Stimulated activated CD8-positive, alpha-beta memory T cell treated with anti-CD3 and anti-CD28 coated beads, Interleukin-15, amount 100 ng/mL, for 1 hour (primary cell): ENCODE data around the gene MYO3A.

ENCODE experiments used
- DNase-seq: peaks from one replicate; pipeline ENCODE4 v3.0.0-alpha.2; 2020; ENCODE audit warnings: low read depth

The MYO3A gene, protein sequence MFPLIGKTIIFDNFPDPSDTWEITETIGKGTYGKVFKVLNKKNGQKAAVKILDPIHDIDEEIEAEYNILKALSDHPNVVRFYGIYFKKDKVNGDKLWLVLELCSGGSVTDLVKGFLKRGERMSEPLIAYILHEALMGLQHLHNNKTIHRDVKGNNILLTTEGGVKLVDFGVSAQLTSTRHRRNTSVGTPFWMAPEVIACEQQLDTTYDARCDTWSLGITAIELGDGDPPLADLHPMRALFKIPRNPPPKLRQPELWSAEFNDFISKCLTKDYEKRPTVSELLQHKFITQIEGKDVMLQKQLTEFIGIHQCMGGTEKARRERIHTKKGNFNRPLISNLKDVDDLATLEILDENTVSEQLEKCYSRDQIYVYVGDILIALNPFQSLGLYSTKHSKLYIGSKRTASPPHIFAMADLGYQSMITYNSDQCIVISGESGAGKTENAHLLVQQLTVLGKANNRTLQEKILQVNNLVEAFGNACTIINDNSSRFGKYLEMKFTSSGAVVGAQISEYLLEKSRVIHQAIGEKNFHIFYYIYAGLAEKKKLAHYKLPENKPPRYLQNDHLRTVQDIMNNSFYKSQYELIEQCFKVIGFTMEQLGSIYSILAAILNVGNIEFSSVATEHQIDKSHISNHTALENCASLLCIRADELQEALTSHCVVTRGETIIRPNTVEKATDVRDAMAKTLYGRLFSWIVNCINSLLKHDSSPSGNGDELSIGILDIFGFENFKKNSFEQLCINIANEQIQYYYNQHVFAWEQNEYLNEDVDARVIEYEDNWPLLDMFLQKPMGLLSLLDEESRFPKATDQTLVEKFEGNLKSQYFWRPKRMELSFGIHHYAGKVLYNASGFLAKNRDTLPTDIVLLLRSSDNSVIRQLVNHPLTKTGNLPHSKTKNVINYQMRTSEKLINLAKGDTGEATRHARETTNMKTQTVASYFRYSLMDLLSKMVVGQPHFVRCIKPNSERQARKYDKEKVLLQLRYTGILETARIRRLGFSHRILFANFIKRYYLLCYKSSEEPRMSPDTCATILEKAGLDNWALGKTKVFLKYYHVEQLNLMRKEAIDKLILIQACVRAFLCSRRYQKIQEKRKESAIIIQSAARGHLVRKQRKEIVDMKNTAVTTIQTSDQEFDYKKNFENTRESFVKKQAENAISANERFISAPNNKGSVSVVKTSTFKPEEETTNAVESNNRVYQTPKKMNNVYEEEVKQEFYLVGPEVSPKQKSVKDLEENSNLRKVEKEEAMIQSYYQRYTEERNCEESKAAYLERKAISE (N-terminal part only)

DNA sequence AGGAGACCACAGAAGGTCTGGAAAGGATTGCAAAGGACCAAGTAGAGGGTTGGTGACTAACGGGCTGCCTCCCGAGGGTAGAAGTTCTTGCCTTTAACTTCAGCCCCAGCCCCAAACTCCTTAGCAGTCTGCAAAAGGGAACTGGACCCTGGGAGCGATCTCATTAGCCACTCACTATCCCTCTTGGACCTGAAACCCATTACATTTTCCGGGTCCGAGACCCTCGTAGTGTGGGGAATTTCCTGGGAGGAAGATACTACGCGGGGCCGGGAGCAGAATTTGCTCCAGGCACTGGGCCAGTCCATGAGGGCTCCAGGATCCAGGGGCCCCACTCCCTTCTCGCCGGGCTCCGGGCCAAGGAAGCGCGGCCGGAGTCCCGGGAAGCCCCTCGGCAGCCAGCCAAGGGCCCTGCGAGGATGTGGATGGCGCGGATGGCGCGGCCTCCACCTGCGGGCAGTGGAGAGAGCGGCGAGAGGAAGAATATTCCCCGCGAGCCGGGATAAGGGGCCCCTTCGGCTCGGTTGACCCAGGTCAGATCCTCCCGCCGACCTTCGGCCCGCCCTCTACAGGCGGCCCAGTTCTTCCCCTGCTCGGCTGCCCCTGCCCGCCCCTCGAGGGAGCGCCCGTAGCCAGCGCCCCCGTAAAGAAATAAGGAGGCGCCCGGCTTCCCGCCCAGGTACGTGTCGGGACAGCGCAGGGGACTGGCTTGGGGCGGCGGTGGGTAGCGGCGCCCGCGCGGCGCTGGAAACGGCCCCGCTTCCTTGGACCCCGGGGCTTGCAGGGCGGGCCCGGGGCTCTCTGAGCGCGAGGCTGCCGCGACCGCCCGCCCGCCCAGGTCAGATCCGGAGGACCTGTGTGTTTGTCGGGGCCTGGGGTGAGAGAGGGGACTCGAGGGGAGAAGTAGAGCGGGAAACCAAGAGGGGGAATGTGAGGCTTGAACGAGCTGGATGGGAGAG is at the start of gene MYO3A:
Gene MYO3A, plus strand, starts transcription at position 577 of the 956 bp plus-strand sequence. CDS start 17,882 bp downstream, outside the sequence.
- DNase-seq = no peak

DNA sequence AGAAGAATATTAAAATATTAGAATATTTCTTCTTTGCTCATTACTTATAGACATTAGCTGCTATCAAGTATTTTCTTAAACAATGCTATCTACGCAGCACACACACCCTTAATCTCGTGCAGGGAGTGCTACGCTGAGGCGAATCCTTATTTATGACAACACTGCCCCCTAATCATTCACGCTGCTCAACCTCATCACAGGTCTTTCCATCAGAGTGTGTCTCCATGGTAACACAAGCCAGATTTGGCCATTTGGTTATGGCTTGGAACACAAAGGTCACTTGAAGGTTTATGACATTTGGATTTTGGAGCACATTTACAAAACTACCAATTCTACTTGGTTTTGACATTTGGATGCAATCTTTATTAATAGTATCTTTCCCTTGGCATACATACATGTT is 45.4 kb upstream of the MYO3A start:
- DNase-seq = no peak

DNA sequence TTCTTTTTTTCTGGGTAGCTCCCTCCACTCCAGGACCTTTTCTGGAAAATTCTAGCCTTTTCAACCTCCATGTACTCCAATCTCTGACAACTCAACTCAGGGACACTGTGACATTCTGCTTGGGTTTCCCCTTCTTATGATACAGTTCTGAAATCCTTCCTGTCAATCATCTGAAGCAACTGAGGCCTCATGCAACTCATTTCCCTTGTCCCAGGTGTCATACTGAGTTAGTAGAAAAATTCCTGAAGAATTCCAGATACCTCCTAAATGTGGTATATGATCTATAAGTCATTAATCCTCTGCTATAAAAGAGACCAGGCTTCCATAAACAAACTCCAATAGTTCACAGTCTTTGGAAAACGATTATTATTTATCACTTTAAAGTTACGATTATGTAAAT is 43.0 kb upstream of the MYO3A start:
- no peak for DNase-seq

DNA sequence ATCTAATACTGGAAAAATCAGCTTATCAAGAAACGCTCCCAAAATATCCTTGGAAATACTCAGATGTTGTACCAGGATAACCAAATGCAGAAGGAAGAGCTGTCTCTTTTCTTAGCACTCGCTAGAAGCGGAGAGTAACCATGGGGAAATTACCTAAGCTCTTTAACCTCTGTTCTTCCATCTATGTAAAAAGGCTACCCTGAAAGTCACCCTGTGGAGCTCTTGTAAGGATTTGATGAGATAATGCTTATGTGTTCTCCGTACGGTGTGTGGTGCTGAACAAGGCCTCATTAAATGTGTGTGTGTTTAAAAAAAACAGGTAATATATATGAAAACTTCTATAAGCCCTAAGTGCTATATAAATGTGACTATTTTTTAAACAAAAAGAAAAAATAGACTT is 38.2 kb upstream of the MYO3A start:
- no peak for DNase-seq

DNA sequence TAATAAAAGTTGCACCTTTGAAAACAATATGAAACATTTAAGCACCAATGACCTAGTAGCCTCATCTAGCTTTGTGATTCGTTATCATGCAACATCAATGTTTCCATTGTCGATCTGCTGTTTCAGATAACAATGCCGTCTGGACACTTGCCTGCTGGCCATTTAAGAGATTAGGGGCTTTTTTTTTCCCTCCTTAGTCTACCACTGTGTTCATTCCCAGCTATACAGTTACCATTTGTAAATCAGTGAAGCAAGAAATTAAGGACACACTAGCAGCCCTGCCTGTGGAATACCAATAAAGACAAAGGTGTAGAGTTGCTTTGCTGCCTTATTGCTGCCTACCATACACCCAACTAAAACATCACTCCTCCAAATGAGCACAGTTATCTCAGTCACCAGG is 37.6 kb upstream of the MYO3A start:
- no peak for DNase-seq

DNA sequence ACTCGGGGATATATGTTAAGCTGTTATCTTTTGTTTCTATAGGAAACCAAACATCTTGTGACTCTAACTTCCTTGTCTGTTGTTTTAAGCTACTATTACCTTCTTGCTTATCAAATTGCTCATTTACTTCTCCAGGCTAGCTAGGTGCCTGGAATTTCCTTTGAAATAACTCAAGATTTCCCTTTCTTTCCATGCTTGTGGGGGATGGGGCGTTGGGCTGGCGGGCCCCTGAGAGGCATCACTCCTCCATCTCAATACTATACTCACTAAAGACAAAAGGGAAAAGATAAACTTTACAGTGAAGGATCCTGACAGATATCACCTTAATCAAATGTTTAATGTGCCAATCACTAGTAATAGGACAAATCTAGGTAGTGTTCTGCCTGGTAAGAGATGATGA is 34.7 kb upstream of the MYO3A start:
- no peak for DNase-seq

DNA sequence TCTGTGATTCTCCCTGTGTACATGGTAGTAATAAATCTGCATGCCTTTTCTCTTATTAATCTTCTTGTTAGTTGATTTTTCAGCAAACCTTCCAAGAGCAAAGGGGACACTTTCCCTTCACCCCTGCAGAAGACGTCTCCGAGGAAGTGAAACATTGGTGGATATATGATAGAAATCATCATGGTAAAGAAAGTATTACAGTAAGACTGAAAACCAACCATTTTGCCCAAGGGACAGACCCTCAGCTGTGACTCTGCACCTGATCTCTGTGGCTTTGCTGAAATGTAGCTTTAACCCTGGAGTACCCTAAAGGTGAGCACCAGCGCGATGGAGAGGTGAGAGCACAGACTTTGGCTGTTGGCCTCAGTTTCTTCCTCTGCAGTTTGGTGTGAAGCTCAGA is 32.8 kb upstream of the MYO3A start:
- DNase-seq = no peak

DNA sequence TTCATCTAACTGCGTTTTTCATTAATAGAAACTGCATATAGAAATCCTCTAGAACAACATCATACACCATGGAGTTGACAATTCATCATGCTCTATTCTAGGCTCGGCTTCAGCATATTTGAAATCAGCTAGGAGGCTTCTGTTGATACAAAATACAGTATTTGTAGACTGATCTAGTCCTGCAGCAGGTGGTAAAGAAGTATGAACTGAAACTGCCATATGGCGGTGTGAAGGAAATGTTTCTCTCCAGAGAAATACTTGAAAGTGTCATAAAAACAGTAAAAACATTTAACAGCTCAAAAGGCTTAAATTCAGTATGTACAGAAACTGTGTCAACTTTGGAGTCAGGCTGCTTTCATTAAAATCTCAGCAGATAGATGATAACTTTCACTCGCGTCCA is 32.0 kb upstream of the MYO3A start:
- DNase-seq = no peak

DNA sequence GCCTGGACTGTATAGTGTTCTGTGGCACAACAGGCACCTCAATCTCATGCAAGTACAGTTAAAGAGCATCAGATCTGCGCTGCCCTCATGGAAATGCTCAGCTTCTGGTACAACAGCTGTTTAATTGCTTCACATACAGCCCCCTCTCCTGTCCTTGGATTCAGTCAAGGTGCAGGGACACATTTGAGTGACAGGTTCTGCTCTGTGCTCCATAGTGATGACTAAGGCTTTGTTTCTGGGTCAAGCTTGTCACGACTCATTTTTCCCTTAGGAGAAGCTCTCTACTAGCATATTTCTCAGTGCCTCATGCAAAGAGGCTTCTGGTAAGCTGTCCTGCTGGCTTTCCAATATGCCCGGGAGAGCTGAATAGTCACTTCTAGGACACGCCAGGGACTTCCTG is 26.8 kb upstream of the MYO3A start:
- DNase-seq = no peak

DNA sequence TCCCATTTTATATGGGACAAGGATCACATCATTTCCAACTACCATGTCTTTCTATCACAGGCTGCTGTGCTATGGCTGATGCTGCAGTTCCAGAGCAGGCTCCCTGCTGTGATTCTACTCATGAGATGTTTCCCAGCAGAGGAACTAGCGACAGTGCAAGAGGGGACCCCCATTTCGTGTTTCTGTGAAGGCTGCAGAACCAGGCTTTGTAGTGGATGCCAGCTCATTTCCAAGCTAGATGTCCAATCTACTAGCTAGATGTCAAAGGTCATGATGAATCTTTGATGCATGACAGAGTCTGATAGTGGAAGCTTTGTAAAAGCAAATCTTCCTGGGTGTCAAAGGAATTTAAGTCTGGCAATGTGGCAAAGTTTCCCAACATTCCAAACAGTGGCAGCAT is 21.2 kb upstream of the MYO3A start:
- DNase-seq = no peak

DNA sequence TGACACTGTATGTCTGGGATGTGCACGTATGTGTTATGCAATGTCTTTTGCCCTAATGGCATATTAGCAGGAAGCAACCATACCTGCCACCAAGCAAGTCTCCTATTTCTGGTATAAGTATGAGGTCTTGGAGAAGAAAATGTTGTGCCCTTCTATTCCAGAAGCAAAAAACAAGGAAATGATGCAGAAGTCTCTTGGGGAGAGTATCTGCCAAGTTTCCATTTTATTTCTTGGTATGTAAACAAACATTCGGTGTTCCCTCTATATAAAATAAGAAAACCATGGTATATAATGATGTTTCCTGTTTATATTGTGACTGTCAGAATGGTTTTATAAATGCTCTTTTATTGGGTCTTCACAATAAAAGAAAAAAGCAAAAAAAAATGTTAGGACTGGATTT is 19.3 kb upstream of the MYO3A start:
- no peak for DNase-seq

DNA sequence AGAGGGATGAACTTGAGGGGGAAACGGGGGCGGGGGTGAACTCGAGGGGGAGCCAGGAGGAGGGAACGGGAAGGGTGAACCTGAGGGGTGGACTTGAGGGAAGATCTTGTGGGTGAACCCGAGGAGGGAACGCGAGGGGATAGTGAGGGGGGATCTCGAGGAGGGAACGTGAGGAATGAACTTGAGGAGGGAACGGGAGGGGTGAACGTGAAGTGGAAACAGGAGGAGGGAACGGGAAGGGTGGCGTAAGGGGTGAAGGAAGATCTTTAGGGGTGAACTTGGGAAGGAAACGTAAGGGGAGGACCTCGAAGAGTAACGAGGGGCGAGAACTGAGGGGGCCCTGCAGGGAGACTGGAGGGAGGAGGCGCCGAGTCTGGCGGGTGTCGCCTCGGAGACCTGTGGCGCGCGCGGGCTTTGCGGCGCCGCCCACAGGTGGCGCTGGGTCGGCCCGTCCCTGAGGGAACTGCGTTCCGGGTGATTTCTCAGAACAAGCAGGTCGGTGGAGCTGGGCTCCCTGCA is 651 bp downstream of the MYO3A start:
- no peak for DNase-seq

DNA sequence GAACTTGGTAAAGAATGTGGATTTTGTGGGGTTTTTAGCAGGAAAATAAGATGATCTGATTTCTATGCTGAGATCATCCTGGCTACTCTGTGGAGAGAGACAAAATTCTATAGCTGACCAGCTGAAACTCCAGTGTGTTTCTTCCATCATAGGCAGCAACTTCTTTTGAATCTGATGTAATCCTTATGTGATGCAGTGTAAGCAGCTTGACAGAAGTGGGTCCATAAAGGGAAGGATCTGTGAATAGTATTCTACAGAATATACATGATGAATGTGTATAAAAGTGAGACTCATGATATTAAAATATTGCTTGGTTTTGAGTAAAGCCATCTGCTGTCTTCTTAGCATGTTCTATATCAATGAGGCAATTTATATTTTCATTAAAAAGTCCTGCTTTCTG is 4.4 kb downstream of the MYO3A start:
- no peak for DNase-seq

DNA sequence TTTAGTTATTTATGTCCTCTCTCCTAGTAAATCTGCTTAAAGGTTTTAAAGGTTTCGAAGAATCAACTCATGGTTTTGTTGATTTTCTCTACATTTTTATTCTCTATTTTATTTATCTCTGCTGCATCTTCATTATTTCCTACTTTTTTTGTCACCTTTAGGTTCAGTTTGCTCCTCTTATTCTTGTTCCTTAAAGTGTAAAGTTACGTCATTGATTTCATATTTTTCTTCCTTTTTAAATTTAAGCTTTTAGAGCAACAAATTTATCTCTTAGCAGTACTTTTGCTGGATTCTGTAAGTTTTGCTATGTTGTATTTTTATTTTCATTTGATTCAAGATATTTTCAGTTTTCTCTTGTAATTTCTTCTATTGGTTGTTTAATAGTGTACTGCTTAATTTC is 10.7 kb downstream of the MYO3A start:
- DNase-seq = no peak

DNA sequence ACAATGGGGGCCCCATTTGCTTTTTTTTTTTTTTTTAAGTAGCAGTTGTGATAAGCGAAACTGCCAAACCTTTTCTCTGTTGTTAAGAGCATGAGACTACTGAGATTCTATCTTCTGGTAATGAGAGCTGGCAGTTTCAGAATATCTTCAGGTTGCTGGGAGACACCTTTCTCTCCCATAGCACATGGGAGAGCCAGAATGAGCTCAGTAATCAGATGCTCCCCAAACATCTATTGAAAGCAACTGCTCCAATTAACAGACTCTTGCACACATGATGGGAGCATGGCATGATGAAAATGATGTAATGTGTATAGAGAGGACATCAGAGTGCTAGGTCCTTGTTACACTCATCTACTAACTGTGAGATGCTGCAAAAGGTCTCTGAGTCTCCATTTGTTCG is 18.8 kb downstream of the MYO3A start:
- no peak for DNase-seq

DNA sequence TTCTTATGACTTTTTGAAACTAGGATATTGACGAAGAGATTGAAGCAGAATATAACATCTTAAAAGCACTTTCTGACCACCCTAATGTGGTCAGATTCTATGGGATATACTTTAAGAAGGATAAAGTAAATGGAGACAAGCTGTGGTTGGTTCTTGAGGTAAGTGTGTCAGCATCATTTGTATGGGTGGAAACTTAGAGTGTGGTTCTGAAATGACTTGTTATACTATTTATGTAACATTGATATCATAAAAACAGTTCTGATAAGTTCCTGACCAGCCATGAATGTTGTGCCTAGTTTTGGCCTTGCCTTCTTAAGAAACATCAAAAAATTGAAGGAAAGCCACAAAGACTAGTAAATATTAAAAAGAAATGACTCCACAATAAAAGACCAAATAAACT is 20.8 kb downstream of the MYO3A start:
- DNase-seq = no peak

DNA sequence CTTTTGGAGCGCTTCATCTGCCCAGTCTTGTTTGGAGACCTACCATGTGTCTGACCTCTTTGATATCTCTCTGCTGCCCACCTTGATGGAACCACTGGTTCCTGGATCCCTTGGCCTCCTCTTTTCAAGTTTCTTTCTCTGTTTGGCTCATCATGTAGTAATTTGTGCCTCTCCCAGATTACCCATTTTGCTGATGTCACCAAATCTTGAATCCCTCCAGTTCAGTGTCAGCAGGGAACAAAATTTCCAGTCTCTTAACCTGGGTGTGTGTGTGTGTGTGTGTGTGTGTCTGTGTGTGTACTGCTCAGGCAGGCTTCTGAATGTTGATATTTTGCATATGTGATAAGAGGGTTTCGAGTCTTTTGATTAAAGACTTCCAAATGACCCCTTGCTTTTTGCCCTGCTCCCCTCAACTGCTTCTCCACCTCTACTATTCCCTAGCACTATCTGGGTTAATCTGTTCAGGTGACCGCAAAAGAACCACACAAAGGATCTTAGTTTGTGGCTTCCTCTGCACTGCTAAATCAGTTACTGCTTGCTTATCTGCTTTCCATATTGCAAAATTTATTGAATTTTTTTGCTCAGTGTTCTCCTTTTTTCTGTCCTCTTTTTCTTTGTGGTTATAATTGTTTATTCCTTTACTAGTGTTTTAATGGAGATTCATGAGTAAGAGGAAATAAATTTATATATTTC is 25.7 kb downstream of the MYO3A start:
- DNase-seq = no peak

DNA sequence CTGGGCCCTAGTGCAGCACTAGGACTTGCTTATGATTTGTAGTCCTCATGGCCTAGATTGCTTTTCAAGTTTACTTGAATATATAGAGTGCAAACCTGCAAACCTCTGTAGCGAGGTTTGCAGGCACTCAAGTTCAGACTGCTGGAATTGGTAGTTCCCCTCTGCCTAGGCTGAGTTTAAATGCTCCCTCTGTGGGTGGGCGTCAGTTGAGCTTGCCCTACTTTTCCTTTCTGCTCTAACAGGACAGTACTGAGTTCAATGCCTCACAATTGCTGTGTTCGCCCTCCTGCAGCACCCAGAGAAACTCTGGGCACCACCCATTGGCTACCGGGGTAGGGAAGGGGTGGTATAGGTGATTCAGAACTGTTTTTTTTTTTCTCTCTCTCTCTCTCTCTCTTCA is 31.6 kb downstream of the MYO3A start:
- DNase-seq = no peak

DNA sequence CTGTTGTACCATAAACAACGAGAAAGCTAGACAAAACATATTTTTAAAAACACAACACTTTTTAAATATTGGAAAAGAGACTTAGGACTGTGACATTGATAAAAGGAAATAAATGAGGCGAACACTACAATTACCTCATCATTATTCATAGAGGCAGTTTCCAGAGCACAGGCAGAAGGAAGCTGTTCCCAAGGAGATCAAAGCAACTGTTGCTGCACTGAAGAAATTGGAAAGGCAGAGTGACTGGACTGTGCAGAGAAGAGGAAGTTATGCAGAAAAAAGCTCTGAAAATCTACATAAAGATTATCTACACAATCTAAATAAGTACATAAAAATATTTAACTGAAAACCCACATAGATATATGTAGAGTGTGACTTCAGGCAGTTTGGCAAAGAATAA is 32.8 kb downstream of the MYO3A start:
- DNase-seq = no peak

DNA sequence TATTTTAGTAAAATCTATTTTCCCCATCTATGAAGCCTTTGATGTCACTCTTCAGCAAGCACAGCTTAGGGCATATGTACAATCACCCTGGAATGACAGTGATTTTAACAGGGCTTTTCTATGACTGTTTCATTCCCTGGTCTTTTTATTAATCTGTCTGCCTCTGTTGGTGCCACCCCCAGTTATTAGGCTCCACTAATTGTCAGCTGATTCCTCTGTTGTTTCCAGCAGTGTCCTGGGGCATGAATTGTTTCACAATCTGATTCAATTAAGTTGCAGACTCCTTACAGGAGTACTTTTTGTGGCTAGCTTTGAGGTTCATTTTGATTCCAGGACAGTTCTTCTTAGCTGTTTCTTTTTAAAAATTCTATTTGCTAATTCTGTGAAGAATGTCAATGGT is 38.6 kb downstream of the MYO3A start:
- DNase-seq = no peak
